SK-N-SH treated with all-trans-retinoic acid at 6 μM for 48 hours (cell line): Measurements from ENCODE around the gene ACBD4.

Experiments
- ATAC-seq: fragments of 200-7000 bp; cut with Tn5 transposase; 3 replicates; pipeline ENCODE4 v1.9.1; 2020; ENCODE audit warnings: mild to moderate bottlenecking, moderate library complexity
- BACH2 ChIP-seq: fragments of 250-450 bp; sonication (Bioruptor Pico); IDR thresholded peaks from 2 replicates; pipeline ENCODE4 v1.9.0; 2021; ENCODE audit warnings: mild to moderate bottlenecking, borderline replicate concordance
- CSDC2 ChIP-seq: fragments of 250-450 bp; sonication (Bioruptor Pico); IDR thresholded peaks from 2 replicates; pipeline ENCODE4 v1.5.0; 2020; ENCODE audit warnings: mild to moderate bottlenecking, moderate library complexity
- ESRRG ChIP-seq: fragments of 250-450 bp; sonication (Bioruptor Pico); IDR thresholded peaks from 2 replicates; pipeline ENCODE4 v1.6.1; 2021; ENCODE audit warnings: mild to moderate bottlenecking
- GLIS3 ChIP-seq: fragments of 250-450 bp; sonication (Bioruptor Pico); IDR thresholded peaks from 2 replicates; pipeline ENCODE4 v1.5.0; 2020; ENCODE audit warnings: mild to moderate bottlenecking, moderate library complexity
- ISL1 ChIP-seq: fragments of 250-450 bp; sonication (Bioruptor Pico); IDR thresholded peaks from 2 replicates; pipeline ENCODE4 v2.1.2; 2022; ENCODE audit warnings: mild to moderate bottlenecking, moderate library complexity
- OSR1 ChIP-seq: fragments of 250-450 bp; sonication (Bioruptor Pico); IDR thresholded peaks from 2 replicates; pipeline ENCODE4 v1.8.0; 2022; ENCODE audit warnings: moderate library complexity, mild to moderate bottlenecking, inconsistent platforms
- PPARA ChIP-seq: fragments of 250-450 bp; sonication (Bioruptor Pico); IDR thresholded peaks from 2 replicates; pipeline ENCODE4 v1.5.0; 2020; ENCODE audit warnings: mild to moderate bottlenecking, borderline replicate concordance
- SNAI2 ChIP-seq: fragments of 250-450 bp; sonication (Bioruptor Pico); IDR thresholded peaks from 2 replicates; pipeline ENCODE4 v1.5.0; 2020; ENCODE audit warnings: mild to moderate bottlenecking, moderate library complexity
- TOX ChIP-seq: fragments of 250-450 bp; sonication (Bioruptor Pico); IDR thresholded peaks from 2 replicates; pipeline ENCODE4 v1.8.0; 2021; ENCODE audit warnings: mild to moderate bottlenecking, moderate library complexity, borderline replicate concordance
- ZC3H10 ChIP-seq: fragments of 250-450 bp; sonication (Bioruptor Pico); IDR thresholded peaks from 2 replicates; pipeline ENCODE4 v1.5.1; 2021; ENCODE audit warnings: mild to moderate bottlenecking, moderate library complexity
- ZFP30 ChIP-seq: fragments of 450-650 bp; formaldehyde crosslinking; IDR thresholded peaks from 2 replicates; pipeline ENCODE4 v1.5.0; 2022; ENCODE audit warnings: mild to moderate bottlenecking, moderate library complexity
- ZNF565 ChIP-seq: fragments of 450-650 bp; formaldehyde crosslinking; conservative IDR thresholded peaks from 2 replicates; pipeline ENCODE4 v1.5.0; 2020; ENCODE audit warnings: low read depth, mild to moderate bottlenecking, moderate library complexity
- ZNF70 ChIP-seq: fragments of 450-650 bp; formaldehyde crosslinking; IDR thresholded peaks from 2 replicates; pipeline ENCODE4 v1.5.0; 2020; ENCODE audit warnings: mild to moderate bottlenecking, moderate library complexity
- ZNF8 ChIP-seq: fragments of 450-650 bp; formaldehyde crosslinking; IDR thresholded peaks from 2 replicates; pipeline ENCODE4 v1.5.0; 2020; ENCODE audit warnings: mild to moderate bottlenecking, moderate library complexity
- TF ChIP-seq, protein P1 (sequence below): fragments of 250-450 bp; sonication (Bioruptor Pico); IDR thresholded peaks from 2 replicates; pipeline ENCODE4 v1.8.0; 2021; ENCODE audit warnings: low read depth, mild to moderate bottlenecking, moderate library complexity, borderline replicate concordance
- TF ChIP-seq, protein P2 (sequence below): fragments of 250-450 bp; sonication (Bioruptor Pico); IDR thresholded peaks from 2 replicates; pipeline ENCODE4 v1.5.0; 2020; ENCODE audit warnings: mild to moderate bottlenecking, moderate library complexity
- TF ChIP-seq, protein P3 (sequence below): fragments of 250-450 bp; sonication (Bioruptor Pico); IDR thresholded peaks from 2 replicates; pipeline ENCODE4 v1.5.1; 2021; ENCODE audit warnings: mild to moderate bottlenecking, moderate library complexity
- TF ChIP-seq, protein P4 (sequence below): fragments of 250-450 bp; sonication (Bioruptor Pico); IDR thresholded peaks from 2 replicates; pipeline ENCODE4 v1.5.1; 2020; ENCODE audit warnings: low read depth, mild to moderate bottlenecking, moderate library complexity
- TF ChIP-seq, protein P5 (sequence below): fragments of 250-450 bp; sonication (Bioruptor Pico); IDR thresholded peaks from 2 replicates; pipeline ENCODE4 v1.8.0; 2020; ENCODE audit warnings: mild to moderate bottlenecking, moderate library complexity, borderline replicate concordance

ACBD4 gene

DNA sequence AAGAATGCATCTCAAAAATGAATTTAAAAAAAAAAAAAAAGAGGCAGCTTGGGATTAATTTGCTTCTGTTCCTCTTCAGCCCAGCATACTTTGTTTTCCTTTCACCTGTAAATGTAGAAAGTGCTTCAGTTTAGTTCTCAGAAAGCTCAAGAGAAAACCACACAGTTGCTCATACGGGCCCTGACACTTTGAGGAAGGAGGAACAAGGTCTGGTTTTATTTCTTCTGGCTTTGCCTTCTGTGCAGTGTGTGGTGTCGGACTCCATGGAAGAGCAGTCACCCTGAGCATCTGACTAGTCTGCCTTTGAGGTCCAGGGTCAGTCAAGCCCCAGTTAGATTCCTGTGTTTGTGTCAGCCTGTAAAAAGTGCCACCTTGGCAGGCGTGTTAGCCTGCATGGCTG lies 46.7 kb upstream of the ACBD4 start:
- no peak for TF ChIP-seq ZNF70 (CRISPR knock-in tag)
- no peak for TF ChIP-seq BACH2
- no peak for TF ChIP-seq ZNF565 (CRISPR knock-in tag)
- TF ChIP-seq ESRRG (CRISPR knock-in tag) = no peak
- no peak for TF ChIP-seq PPARA
- TF ChIP-seq GLIS3 = no peak
- no peak for TF ChIP-seq CSDC2 (CRISPR knock-in tag)
- TF ChIP-seq, protein P1, sequence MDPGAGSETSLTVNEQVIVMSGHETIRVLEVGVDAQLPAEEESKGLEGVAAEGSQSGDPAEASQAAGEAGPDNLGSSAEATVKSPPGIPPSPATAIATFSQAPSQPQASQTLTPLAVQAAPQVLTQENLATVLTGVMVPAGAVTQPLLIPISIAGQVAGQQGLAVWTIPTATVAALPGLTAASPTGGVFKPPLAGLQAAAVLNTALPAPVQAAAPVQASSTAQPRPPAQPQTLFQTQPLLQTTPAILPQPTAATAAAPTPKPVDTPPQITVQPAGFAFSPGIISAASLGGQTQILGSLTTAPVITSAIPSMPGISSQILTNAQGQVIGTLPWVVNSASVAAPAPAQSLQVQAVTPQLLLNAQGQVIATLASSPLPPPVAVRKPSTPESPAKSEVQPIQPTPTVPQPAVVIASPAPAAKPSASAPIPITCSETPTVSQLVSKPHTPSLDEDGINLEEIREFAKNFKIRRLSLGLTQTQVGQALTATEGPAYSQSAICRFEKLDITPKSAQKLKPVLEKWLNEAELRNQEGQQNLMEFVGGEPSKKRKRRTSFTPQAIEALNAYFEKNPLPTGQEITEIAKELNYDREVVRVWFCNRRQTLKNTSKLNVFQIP = no peak
- TF ChIP-seq TOX (CRISPR knock-in tag) = no peak
- no peak for TF ChIP-seq OSR1 (CRISPR knock-in tag)
- TF ChIP-seq ZNF8 (CRISPR knock-in tag) = no peak
- no peak for TF ChIP-seq SNAI2 (CRISPR knock-in tag)
- TF ChIP-seq, protein P2, sequence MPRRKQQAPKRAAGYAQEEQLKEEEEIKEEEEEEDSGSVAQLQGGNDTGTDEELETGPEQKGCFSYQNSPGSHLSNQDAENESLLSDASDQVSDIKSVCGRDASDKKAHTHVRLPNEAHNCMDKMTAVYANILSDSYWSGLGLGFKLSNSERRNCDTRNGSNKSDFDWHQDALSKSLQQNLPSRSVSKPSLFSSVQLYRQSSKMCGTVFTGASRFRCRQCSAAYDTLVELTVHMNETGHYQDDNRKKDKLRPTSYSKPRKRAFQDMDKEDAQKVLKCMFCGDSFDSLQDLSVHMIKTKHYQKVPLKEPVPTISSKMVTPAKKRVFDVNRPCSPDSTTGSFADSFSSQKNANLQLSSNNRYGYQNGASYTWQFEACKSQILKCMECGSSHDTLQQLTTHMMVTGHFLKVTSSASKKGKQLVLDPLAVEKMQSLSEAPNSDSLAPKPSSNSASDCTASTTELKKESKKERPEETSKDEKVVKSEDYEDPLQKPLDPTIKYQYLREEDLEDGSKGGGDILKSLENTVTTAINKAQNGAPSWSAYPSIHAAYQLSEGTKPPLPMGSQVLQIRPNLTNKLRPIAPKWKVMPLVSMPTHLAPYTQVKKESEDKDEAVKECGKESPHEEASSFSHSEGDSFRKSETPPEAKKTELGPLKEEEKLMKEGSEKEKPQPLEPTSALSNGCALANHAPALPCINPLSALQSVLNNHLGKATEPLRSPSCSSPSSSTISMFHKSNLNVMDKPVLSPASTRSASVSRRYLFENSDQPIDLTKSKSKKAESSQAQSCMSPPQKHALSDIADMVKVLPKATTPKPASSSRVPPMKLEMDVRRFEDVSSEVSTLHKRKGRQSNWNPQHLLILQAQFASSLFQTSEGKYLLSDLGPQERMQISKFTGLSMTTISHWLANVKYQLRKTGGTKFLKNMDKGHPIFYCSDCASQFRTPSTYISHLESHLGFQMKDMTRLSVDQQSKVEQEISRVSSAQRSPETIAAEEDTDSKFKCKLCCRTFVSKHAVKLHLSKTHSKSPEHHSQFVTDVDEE = no peak
- TF ChIP-seq, protein P3, sequence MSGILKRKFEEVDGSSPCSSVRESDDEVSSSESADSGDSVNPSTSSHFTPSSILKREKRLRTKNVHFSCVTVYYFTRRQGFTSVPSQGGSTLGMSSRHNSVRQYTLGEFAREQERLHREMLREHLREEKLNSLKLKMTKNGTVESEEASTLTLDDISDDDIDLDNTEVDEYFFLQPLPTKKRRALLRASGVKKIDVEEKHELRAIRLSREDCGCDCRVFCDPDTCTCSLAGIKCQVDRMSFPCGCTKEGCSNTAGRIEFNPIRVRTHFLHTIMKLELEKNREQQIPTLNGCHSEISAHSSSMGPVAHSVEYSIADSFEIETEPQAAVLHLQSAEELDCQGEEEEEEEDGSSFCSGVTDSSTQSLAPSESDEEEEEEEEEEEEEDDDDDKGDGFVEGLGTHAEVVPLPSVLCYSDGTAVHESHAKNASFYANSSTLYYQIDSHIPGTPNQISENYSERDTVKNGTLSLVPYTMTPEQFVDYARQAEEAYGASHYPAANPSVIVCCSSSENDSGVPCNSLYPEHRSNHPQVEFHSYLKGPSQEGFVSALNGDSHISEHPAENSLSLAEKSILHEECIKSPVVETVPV (CRISPR knock-in tag) = no peak
- TF ChIP-seq, protein P4, sequence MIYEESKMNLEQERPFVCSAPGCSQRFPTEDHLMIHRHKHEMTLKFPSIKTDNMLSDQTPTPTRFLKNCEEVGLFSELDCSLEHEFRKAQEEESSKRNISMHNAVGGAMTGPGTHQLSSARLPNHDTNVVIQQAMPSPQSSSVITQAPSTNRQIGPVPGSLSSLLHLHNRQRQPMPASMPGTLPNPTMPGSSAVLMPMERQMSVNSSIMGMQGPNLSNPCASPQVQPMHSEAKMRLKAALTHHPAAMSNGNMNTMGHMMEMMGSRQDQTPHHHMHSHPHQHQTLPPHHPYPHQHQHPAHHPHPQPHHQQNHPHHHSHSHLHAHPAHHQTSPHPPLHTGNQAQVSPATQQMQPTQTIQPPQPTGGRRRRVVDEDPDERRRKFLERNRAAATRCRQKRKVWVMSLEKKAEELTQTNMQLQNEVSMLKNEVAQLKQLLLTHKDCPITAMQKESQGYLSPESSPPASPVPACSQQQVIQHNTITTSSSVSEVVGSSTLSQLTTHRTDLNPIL (CRISPR knock-in tag) = no peak
- no peak for ATAC-seq

DNA sequence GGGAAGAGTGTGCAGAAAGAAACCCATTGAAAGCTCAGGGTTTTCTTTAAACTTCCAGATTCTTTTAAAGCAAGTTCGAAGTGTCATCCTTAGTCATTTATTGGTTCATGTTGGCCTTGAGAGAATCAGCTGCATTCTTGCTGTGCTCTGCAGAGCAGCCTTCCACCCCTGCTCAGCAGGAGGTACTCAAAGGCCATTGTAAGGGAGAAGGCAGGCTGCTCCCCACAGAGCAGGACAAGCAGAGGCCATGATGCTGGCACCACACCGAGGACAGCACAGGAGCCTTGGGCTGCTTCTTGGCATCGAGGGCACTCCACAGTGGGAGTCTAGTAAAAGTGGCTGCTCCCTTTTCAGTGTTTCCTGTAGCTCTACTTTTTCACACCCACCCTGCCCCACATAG lies 44.8 kb upstream of the ACBD4 start:
- TF ChIP-seq ZFP30 (CRISPR knock-in tag) = no peak
- no peak for ATAC-seq

DNA sequence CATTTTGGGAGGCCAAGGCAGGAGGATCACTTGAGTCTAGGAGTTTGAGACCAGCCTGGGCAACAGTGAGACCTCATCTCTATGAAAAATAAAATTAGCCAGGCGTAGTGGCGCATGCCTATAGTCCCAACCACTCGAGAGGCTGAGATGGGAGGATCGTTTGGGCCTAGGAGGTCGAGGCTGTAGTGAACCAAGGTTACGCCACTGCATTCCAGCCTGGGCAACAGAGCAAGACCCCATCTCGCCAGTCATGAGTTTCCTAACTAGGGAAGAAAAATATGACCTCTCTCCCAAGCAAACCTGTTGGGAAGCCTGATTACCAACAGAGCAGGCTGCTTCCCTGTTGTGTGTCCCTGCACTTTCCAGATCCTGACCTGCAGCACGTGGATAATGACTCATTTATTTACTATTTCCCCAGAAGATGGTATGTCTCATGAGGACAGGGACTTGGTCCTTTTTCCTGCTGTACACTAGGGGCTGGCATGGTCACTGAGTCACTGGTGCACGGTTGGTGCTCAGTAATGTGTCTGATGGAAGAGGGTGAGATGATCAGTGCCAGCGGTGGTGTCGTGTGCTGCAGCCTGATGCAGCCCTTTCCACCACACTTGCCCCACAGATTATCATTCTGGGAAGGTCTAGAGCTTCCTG lies 43.6 kb upstream of the ACBD4 start:
- TF ChIP-seq, protein P2 = no peak
- TF ChIP-seq ISL1 (no peak), SNAI2 (CRISPR knock-in tag) (no peak), ZNF565 (CRISPR knock-in tag) (no peak), TOX (CRISPR knock-in tag) (no peak), ZC3H10 (CRISPR knock-in tag) (no peak), ZFP30 (CRISPR knock-in tag) (no peak), GLIS3 (no peak)
- TF ChIP-seq, protein P5, sequence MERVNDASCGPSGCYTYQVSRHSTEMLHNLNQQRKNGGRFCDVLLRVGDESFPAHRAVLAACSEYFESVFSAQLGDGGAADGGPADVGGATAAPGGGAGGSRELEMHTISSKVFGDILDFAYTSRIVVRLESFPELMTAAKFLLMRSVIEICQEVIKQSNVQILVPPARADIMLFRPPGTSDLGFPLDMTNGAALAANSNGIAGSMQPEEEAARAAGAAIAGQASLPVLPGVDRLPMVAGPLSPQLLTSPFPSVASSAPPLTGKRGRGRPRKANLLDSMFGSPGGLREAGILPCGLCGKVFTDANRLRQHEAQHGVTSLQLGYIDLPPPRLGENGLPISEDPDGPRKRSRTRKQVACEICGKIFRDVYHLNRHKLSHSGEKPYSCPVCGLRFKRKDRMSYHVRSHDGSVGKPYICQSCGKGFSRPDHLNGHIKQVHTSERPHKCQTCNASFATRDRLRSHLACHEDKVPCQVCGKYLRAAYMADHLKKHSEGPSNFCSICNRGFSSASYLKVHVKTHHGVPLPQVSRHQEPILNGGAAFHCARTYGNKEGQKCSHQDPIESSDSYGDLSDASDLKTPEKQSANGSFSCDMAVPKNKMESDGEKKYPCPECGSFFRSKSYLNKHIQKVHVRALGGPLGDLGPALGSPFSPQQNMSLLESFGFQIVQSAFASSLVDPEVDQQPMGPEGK = no peak
- TF ChIP-seq, protein P4 (CRISPR knock-in tag) = no peak
- ATAC-seq = no peak
